Measurements from ENCODE around the gene USP32.

The USP32 gene

GRCh38 chr17:60410001-60410400 lies 18.1 kb upstream of the USP32 start:
- no peak for TF ChIP-seq TSHZ2 (CRISPR knock-in tag; IDR thresholded peaks at IDR 0.05)
- no peak for TF ChIP-seq ZNF8 (CRISPR knock-in tag; IDR thresholded peaks at IDR 0.05)
- TF ChIP-seq ZC3H10 (CRISPR knock-in tag; IDR thresholded peaks at IDR 0.05): no peak
- no peak for TF ChIP-seq ZFP3 (CRISPR knock-in tag; IDR thresholded peaks at IDR 0.05)
- TF ChIP-seq, protein P1, sequence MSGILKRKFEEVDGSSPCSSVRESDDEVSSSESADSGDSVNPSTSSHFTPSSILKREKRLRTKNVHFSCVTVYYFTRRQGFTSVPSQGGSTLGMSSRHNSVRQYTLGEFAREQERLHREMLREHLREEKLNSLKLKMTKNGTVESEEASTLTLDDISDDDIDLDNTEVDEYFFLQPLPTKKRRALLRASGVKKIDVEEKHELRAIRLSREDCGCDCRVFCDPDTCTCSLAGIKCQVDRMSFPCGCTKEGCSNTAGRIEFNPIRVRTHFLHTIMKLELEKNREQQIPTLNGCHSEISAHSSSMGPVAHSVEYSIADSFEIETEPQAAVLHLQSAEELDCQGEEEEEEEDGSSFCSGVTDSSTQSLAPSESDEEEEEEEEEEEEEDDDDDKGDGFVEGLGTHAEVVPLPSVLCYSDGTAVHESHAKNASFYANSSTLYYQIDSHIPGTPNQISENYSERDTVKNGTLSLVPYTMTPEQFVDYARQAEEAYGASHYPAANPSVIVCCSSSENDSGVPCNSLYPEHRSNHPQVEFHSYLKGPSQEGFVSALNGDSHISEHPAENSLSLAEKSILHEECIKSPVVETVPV (CRISPR knock-in tag; IDR thresholded peaks at IDR 0.05): no peak
- TF ChIP-seq BACH2 (CRISPR knock-in tag; IDR thresholded peaks at IDR 0.05; ENCODE audit: borderline replicate concordance): no peak
- no peak for TF ChIP-seq POU6F1 (CRISPR knock-in tag; IDR thresholded peaks at IDR 0.05; ENCODE audit: borderline replicate concordance, low read depth)
- TF ChIP-seq ESRRG (CRISPR knock-in tag; IDR thresholded peaks at IDR 0.05): no peak
- no peak for TF ChIP-seq CSDC2 (CRISPR knock-in tag; IDR thresholded peaks at IDR 0.05)
- no peak for TF ChIP-seq TOX (CRISPR knock-in tag; IDR thresholded peaks at IDR 0.05; ENCODE audit: borderline replicate concordance)
- TF ChIP-seq GLIS3 (CRISPR knock-in tag; IDR thresholded peaks at IDR 0.05): no peak
- no peak for TF ChIP-seq ZFP30 (CRISPR knock-in tag; IDR thresholded peaks at IDR 0.05)
- ATAC-seq: no peak

- no peak for ATAC-seq
- TF ChIP-seq CSDC2 (CRISPR knock-in tag; IDR thresholded peaks at IDR 0.05) (no peak), ISL1 (CRISPR knock-in tag; IDR thresholded peaks at IDR 0.05) (no peak), ZC3H10 (CRISPR knock-in tag; IDR thresholded peaks at IDR 0.05) (no peak), PPARA (CRISPR knock-in tag; IDR thresholded peaks at IDR 0.05; ENCODE audit: borderline replicate concordance) (no peak), ARNTL (CRISPR knock-in tag; IDR thresholded peaks at IDR 0.05; ENCODE audit: borderline replicate concordance, low read depth) (no peak), TCF4 (CRISPR knock-in tag; IDR thresholded peaks at IDR 0.05; ENCODE audit: borderline replicate concordance) (no peak), SNAI2 (CRISPR knock-in tag; IDR thresholded peaks at IDR 0.05) (no peak), BACH2 (CRISPR knock-in tag; IDR thresholded peaks at IDR 0.05; ENCODE audit: borderline replicate concordance) (no peak), PATZ1 (CRISPR knock-in tag; IDR thresholded peaks at IDR 0.05; ENCODE audit: borderline replicate concordance) (no peak), RARB (CRISPR knock-in tag; IDR thresholded peaks at IDR 0.05) (no peak), ZFP30 (CRISPR knock-in tag; IDR thresholded peaks at IDR 0.05) (no peak), ZFP3 (CRISPR knock-in tag; IDR thresholded peaks at IDR 0.05) (no peak), POU6F1 (CRISPR knock-in tag; IDR thresholded peaks at IDR 0.05; ENCODE audit: borderline replicate concordance, low read depth) (no peak), TOX (CRISPR knock-in tag; IDR thresholded peaks at IDR 0.05; ENCODE audit: borderline replicate concordance) (no peak), CREB5 (CRISPR knock-in tag; IDR thresholded peaks at IDR 0.05; ENCODE audit: low read depth) (no peak)
- TF ChIP-seq, protein P1 (CRISPR knock-in tag; IDR thresholded peaks at IDR 0.05): no peak
Observed at GRCh38 chr17:60406887-60407286, 15.0 kb upstream of the USP32 start.
